ENCODE results near the gene BAG3. TPM values are rescaled to one million over a fixed set of nuclear protein-coding genes. Genes with fewer than 3 reads are reported as not detected.
"Not testable (repeated sequence)": the region's sequence is repeated elsewhere in the genome, so short reads cannot be mapped to it uniquely, and the experiment has no call there.

The BAG3 gene
- total RNA-seq, 1 donor from 2014 or later, result 4.7 TPM

GRCh38 chr10:119653209-119653608 lies 2.0 kb downstream of the BAG3 start:
- peak overlapping the region; percentile 98 to 99 (median 99) for H3K9ac ChIP-seq (ENCODE audit: low read depth in 1 of 3, low read length in 3 of 3)
- H3K4me1 ChIP-seq (ENCODE audit: control insufficient read depth in 3 of 3, insufficient read depth in 3 of 3, low read length in 3 of 3), result peaks cover 46 to 53% (median 48%) of the 10 kb centered on the region in 3 donors
- H3K4me3 ChIP-seq (ENCODE audit: low read length in 3 of 3), result peak overlapping the region; percentile 83 to 94 (median 89)
- H3K27ac ChIP-seq (ENCODE audit: low read depth, low read length), result peak overlapping the region; percentile 100
- peaks cover 0 to 8% (median 5%) of the 10 kb centered on the region in 3 donors for H3K36me3 ChIP-seq (ENCODE audit: control insufficient read depth in 3 of 3, insufficient read depth in 3 of 3, low read length in 3 of 3)
- H3K27me3 ChIP-seq (ENCODE audit: control insufficient read depth in 3 of 3, insufficient read depth in 3 of 3, low read length in 3 of 3), result no peaks in the 10 kb centered on the region
- no peaks in the 10 kb centered on the region for H3K9me3 ChIP-seq (ENCODE audit: control insufficient read depth in 3 of 3, low read length in 3 of 3)

DNA sequence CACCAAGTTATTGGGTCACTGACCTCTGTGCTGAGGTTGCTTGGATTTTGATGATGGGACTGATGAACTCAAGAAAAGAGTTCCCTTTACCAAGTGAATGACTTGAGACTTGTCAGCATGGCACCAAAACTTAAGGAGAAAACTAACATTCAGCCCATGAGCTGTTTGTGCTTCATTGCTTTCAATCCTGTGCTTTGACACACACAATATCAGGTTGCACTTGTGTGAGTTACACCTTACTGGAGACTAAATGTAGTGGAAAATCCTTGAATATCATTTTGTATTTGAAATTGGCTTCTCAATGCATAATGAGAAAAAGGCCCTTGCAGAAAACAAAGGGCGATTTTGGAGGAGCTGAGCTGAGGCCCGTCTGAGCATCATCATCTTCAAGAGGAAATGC lies 2.7 kb downstream of the BAG3 start:
- peaks cover 53 to 60% (median 55%) of the 10 kb centered on the region in 3 donors for H3K4me1 ChIP-seq (ENCODE audit: control insufficient read depth in 3 of 3, insufficient read depth in 3 of 3, low read length in 3 of 3)
- peak overlapping the region; percentile 98 to 99 (median 99) for H3K9ac ChIP-seq (ENCODE audit: low read depth in 1 of 3, low read length in 3 of 3)
- H3K36me3 ChIP-seq (ENCODE audit: control insufficient read depth in 3 of 3, insufficient read depth in 3 of 3, low read length in 3 of 3), result peaks cover 4 to 8% (median 5%) of the 10 kb centered on the region in 3 donors
- no peaks in the 10 kb centered on the region for H3K27me3 ChIP-seq (ENCODE audit: control insufficient read depth in 3 of 3, insufficient read depth in 3 of 3, low read length in 3 of 3)
- peak overlapping the region; percentile 42 to 94 (median 83) for H3K4me3 ChIP-seq (ENCODE audit: low read length in 3 of 3)
- no peaks in the 10 kb centered on the region for H3K9me3 ChIP-seq (ENCODE audit: control insufficient read depth in 3 of 3, low read length in 3 of 3)
- peak overlapping the region; percentile 100 for H3K27ac ChIP-seq (ENCODE audit: low read depth, low read length)

GRCh38 chr10:119654540-119654939 lies 3.4 kb downstream of the BAG3 start:
- Histone ChIP-seq H3K4me1 (ENCODE audit: control insufficient read depth in 3 of 3, insufficient read depth in 3 of 3, low read length in 3 of 3) (peaks cover 59 to 66% (median 61%) of the 10 kb centered on the region in 3 donors), H3K27me3 (ENCODE audit: control insufficient read depth in 3 of 3, insufficient read depth in 3 of 3, low read length in 3 of 3) (no peaks in the 10 kb centered on the region), H3K36me3 (ENCODE audit: control insufficient read depth in 3 of 3, insufficient read depth in 3 of 3, low read length in 3 of 3) (peaks cover 4 to 8% (median 7%) of the 10 kb centered on the region in 3 donors), H3K9ac (ENCODE audit: low read depth in 1 of 3, low read length in 3 of 3) (peak overlapping the region; percentile 5 to 99 (median 98)), H3K9me3 (ENCODE audit: control insufficient read depth in 3 of 3, low read length in 3 of 3) (no peaks in the 10 kb centered on the region), H3K4me3 (ENCODE audit: low read length in 3 of 3) (peak overlapping the region; percentile 70 to 94 (median 83)), H3K27ac (ENCODE audit: low read depth, low read length) (peak overlapping the region; percentile 100)

- peaks cover 68 to 77% (median 70%) of the 10 kb centered on the region in 3 donors for H3K4me1 ChIP-seq (ENCODE audit: control insufficient read depth in 3 of 3, insufficient read depth in 3 of 3, low read length in 3 of 3)
- H3K27ac ChIP-seq (ENCODE audit: low read depth, low read length), result peak overlapping the region; percentile 100
- H3K9me3 ChIP-seq (ENCODE audit: control insufficient read depth in 3 of 3, low read length in 3 of 3), result no peaks in the 10 kb centered on the region
- H3K27me3 ChIP-seq (ENCODE audit: control insufficient read depth in 3 of 3, insufficient read depth in 3 of 3, low read length in 3 of 3), result no peaks in the 10 kb centered on the region
- H3K4me3 ChIP-seq (ENCODE audit: low read length in 3 of 3), result peak overlapping the region; percentile 70 to 94 (median 83)
- H3K36me3 ChIP-seq (ENCODE audit: control insufficient read depth in 3 of 3, insufficient read depth in 3 of 3, low read length in 3 of 3), result peaks cover 4 to 8% (median 7%) of the 10 kb centered on the region in 3 donors
- H3K9ac ChIP-seq (ENCODE audit: low read depth in 1 of 3, low read length in 3 of 3), result peak overlapping the region; percentile 73 to 99 (median 98)
Measured at GRCh38 chr10:119655566-119656001, 4.4 kb downstream of the BAG3 start.

DNA sequence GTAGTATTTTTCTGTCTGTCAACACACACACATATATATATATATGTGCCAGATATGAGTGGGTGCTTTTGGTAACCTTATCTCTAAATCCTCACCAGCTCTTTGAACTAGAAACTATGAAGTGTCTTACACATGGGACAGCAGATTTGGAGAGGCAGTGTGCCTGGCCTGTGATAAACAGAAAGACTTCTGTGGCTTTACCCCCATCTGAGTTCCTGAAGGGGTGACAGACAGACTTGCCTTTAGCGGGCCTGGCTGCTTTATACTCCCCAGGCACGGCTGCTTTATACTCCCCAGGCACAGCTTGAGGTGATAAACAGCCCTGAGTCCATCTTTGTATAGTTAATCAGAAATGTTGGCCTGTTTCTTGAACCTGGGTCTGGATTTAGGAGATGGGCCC lies 5.6 kb downstream of the BAG3 start:
- peak overlapping the region; percentile 73 to 99 (median 98) for H3K9ac ChIP-seq (ENCODE audit: low read depth in 1 of 3, low read length in 3 of 3)
- no peaks in the 10 kb centered on the region for H3K27me3 ChIP-seq (ENCODE audit: control insufficient read depth in 3 of 3, insufficient read depth in 3 of 3, low read length in 3 of 3)
- peaks cover 76 to 84% (median 77%) of the 10 kb centered on the region in 3 donors for H3K4me1 ChIP-seq (ENCODE audit: control insufficient read depth in 3 of 3, insufficient read depth in 3 of 3, low read length in 3 of 3)
- peaks cover 4 to 8% (median 7%) of the 10 kb centered on the region in 3 donors for H3K36me3 ChIP-seq (ENCODE audit: control insufficient read depth in 3 of 3, insufficient read depth in 3 of 3, low read length in 3 of 3)
- H3K9me3 ChIP-seq (ENCODE audit: control insufficient read depth in 3 of 3, low read length in 3 of 3), result no peaks in the 10 kb centered on the region
- peak overlapping the region; percentile 100 for H3K27ac ChIP-seq (ENCODE audit: low read depth, low read length)
- peak overlapping the region in 1 of 3 donors; percentile 52 for H3K4me3 ChIP-seq (ENCODE audit: low read length in 3 of 3)

GRCh38 chr10:119657725-119658124 lies 6.5 kb downstream of the BAG3 start:
- H3K9ac ChIP-seq (ENCODE audit: low read depth in 1 of 3, low read length in 3 of 3), result peak overlapping the region; percentile 79 to 99 (median 98)
- H3K9me3 ChIP-seq (ENCODE audit: control insufficient read depth in 3 of 3, low read length in 3 of 3), result no peaks in the 10 kb centered on the region
- H3K27ac ChIP-seq (ENCODE audit: low read depth, low read length), result peak overlapping the region; percentile 100
- peak overlapping the region; percentile 23 to 41 (median 23) for H3K4me3 ChIP-seq (ENCODE audit: low read length in 3 of 3)
- H3K27me3 ChIP-seq (ENCODE audit: control insufficient read depth in 3 of 3, insufficient read depth in 3 of 3, low read length in 3 of 3), result no peaks in the 10 kb centered on the region
- peaks cover 81 to 89% (median 84%) of the 10 kb centered on the region in 3 donors for H3K4me1 ChIP-seq (ENCODE audit: control insufficient read depth in 3 of 3, insufficient read depth in 3 of 3, low read length in 3 of 3)
- H3K36me3 ChIP-seq (ENCODE audit: control insufficient read depth in 3 of 3, insufficient read depth in 3 of 3, low read length in 3 of 3), result peaks cover 4 to 8% (median 7%) of the 10 kb centered on the region in 3 donors

- H3K36me3 ChIP-seq (ENCODE audit: control insufficient read depth in 3 of 3, insufficient read depth in 3 of 3, low read length in 3 of 3), result peaks cover 4 to 8% (median 7%) of the 10 kb centered on the region in 3 donors
- no peaks in the 10 kb centered on the region for H3K27me3 ChIP-seq (ENCODE audit: control insufficient read depth in 3 of 3, insufficient read depth in 3 of 3, low read length in 3 of 3)
- H3K9me3 ChIP-seq (ENCODE audit: control insufficient read depth in 3 of 3, low read length in 3 of 3), result no peaks in the 10 kb centered on the region
- H3K27ac ChIP-seq (ENCODE audit: low read depth, low read length), result peak overlapping the region; percentile 100
- H3K4me3 ChIP-seq (ENCODE audit: low read length in 3 of 3), result peak overlapping the region; percentile 64 to 73 (median 71)
- peak overlapping the region; percentile 79 to 99 (median 98) for H3K9ac ChIP-seq (ENCODE audit: low read depth in 1 of 3, low read length in 3 of 3)
- H3K4me1 ChIP-seq (ENCODE audit: control insufficient read depth in 3 of 3, insufficient read depth in 3 of 3, low read length in 3 of 3), result peaks cover 86 to 89% (median 89%) of the 10 kb centered on the region in 3 donors
Measured at GRCh38 chr10:119658274-119658673, 7.1 kb downstream of the BAG3 start.

- Histone ChIP-seq H3K4me3 (ENCODE audit: low read length in 3 of 3) (peak overlapping the region; percentile 14 to 64 (median 29)), H3K27me3 (ENCODE audit: control insufficient read depth in 3 of 3, insufficient read depth in 3 of 3, low read length in 3 of 3) (no peaks in the 10 kb centered on the region), H3K9me3 (ENCODE audit: control insufficient read depth in 3 of 3, low read length in 3 of 3) (no peaks in the 10 kb centered on the region), H3K9ac (ENCODE audit: low read depth in 1 of 3, low read length in 3 of 3) (peak overlapping the region; percentile 21 to 60 (median 24)), H3K27ac (ENCODE audit: low read depth, low read length) (peak overlapping the region; percentile 100), H3K4me1 (ENCODE audit: control insufficient read depth in 3 of 3, insufficient read depth in 3 of 3, low read length in 3 of 3) (peaks cover 87 to 90% (median 89%) of the 10 kb centered on the region in 3 donors), H3K36me3 (ENCODE audit: control insufficient read depth in 3 of 3, insufficient read depth in 3 of 3, low read length in 3 of 3) (peaks cover 4 to 8% (median 7%) of the 10 kb centered on the region in 3 donors)
Measured at GRCh38 chr10:119659951-119660350, 8.8 kb downstream of the BAG3 start.

- H3K27ac ChIP-seq (ENCODE audit: low read depth, low read length), result peak overlapping the region; percentile 28
- H3K36me3 ChIP-seq (ENCODE audit: control insufficient read depth in 3 of 3, insufficient read depth in 3 of 3, low read length in 3 of 3); H3K27me3 ChIP-seq (ENCODE audit: control insufficient read depth in 3 of 3, insufficient read depth in 3 of 3, low read length in 3 of 3); H3K9me3 ChIP-seq (ENCODE audit: control insufficient read depth in 3 of 3, low read length in 3 of 3); H3K4me3 ChIP-seq (ENCODE audit: low read length in 3 of 3); H3K9ac ChIP-seq (ENCODE audit: low read depth in 1 of 3, low read length in 3 of 3): not testable (repeated sequence)
- H3K4me1 ChIP-seq (ENCODE audit: control insufficient read depth in 3 of 3, insufficient read depth in 3 of 3, low read length in 3 of 3), result peaks cover 83 to 86% (median 84%) of the 10 kb centered on the region in 3 donors
Measured at GRCh38 chr10:119662076-119662605, 11.0 kb downstream of the BAG3 start.

All from skeletal muscle tissue (tissue), 4 donors.